Amygdala (tissue), 56 donors: Measurements from ENCODE around the gene DYNC1I1.

Experiments
- DNase-seq, 56 donors: peaks; one replicate each; lab custom pipeline; 2025; lab: John Stamatoyannopoulos, UW

The DYNC1I1 gene

DNA sequence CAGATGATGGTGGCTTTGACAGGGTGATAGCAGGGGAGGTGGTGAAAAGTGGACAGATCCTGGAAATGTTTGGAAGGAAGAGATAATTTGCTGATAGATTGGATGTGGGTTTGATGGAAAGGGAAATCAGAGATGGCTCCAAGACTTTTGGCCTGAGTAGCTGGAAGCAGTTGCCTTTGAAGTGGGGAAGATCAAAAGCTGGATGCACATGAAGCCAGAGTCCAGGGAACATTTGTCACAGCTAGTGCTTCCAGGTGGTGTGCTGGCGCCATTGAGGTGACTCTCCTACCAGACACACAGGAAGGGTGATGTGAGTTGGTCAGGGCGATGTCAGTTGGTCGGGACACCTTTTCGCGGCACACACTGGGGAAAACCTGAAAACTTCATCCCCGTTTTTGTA, 15.9 kb downstream of the DYNC1I1 start:
- DNase-seq, result no peak

DNA sequence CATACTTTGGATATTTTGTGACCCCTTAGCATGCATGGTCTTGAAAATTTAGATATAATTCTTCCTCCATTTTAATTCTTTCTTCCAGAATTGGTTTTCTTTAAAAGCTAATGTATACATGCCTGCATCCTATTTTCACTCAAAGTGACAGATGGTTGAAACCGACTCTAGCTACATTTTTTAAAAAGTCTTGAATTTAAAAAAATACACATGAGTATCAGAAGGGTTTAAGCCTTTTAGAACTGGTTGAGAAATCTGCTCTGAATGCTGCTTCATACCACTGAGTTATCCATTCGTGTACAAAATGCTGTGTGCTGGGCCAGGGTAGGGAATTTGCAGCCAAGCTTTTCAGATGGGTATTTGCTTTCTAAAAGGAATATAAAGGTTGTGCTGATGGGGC, 16.5 kb downstream of the DYNC1I1 start:
- DNase-seq, result no peak

DNA sequence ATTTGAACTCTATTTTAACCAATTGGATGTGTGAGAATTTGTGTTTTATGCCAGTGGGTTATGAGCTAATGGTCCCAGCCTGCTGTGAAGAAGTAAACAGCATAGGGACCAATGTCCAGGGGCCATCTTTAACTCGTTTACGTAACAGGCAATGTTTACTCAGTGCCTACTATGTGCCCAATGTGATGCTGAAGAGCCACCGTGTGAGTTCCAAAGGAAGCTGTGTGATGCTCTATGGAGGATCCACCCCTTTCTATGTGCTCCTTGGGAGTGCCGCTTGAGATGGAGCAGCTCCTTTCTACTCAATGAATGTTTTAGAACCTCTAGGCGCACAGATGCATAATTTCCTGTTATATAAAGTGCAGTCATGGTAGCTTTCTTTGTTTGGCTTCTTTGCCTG, 21.3 kb downstream of the DYNC1I1 start:
- no peak for DNase-seq

DNA sequence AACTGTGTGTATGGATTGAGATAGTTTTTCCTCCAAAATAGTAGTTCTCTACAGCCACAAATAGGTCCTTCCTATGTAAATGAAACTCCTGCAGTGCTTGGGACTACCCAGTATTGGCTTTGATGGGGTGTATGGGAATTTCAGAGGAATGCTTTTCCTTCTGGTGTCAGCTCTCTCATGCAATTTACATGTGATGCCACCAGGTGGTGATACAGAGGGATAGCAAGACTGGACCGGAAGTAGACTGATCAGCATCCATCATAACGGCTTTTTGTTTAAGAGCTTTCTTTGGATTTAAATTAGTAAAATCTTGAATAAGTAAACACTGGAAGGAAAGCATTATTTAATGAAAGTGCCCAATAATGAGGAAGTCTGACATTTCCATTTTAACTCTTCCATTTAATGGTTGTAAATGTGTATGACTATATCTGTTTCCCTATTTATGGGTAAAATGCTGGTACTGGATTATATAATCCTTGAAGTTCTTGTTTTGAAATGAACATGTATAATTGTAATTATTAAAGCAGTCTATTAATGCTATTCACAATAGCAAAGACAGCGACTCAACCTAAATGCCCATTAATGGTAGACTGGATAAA, 22.7 kb downstream of the DYNC1I1 start:
- DNase-seq, result no peak

DNA sequence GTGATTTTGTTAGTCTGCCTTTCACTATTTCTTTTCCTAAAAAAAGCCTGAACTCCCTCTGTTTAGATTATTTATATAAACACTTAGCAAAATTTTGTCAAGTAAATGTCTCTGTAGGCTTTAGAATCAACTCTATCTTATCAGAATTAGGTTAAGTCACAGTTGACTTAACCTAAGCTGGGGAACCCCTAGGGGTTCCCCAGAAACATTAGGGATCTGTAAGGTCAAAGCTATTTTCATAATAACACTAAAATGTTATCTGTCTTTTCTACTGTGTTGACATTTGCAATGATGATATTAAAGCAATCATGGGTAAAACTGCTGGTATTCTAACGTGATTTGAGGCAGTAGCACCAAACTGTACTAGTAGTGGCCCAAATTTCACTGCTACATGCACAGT, 24.3 kb downstream of the DYNC1I1 start:
- DNase-seq, result no peak

DNA sequence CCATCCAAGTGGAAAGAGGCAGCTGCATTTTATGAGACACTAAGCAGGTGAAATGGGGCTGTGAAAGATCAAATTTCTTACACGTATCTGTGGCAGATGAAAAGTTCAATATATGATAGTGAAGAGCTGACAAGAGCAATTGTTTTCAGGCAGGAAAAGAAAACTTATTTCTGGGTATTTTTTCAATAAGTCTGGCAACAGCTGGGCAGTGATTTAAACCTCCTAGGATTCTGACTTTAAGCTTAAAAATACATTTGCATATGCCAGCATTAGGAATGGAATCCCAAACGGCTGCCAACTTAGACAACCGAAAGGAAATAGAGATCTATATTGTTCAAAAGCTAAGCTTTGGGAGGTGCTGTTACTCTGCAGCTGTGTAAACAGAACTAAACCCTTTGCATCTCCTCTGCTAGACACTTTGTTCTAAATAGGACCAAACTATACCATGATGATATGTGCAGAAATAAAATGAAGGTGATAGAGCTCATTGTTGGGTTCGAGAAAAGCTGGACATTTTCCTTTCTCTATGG, 26.1 kb downstream of the DYNC1I1 start:
- DNase-seq, result no peak

DNA sequence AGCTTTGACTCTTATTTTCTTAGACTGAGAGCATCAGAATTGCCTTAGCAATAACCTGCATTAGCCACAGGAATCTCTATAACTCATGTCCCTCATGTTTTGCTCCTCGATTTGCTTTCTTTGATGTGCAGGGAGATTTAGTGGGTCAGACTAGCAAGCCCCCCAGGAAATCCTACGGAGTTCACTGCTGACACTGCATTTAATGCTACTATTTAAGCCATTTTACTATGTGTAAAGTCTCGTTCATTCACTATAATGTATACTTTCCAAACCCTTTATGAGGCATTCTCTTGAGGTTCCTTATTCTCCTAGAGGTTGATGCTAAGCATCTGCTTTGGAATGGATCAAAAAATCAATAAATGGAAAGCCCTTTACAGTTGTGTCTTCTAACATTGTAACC, 28.4 kb downstream of the DYNC1I1 start:
- DNase-seq, result no peak

DNA sequence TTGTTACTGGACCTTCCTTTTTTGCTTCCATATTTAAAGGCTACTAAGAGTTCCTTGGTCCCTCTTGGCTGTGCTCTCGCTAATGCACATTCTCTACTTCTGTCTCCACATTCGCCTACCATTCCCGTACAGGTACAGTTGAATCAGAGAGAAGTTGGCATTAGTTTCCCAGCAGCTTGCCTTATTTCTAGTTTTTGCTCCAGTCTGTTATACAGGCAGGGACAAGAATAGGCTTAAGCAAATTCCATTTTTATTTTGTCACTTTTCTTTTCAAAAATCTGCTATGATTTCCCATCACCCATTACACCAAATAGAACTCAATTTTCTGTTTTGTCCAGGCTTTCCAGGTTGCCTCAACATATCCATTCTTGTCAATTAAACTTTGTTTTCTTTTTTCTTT, 29.9 kb downstream of the DYNC1I1 start:
- no peak for DNase-seq

DNA sequence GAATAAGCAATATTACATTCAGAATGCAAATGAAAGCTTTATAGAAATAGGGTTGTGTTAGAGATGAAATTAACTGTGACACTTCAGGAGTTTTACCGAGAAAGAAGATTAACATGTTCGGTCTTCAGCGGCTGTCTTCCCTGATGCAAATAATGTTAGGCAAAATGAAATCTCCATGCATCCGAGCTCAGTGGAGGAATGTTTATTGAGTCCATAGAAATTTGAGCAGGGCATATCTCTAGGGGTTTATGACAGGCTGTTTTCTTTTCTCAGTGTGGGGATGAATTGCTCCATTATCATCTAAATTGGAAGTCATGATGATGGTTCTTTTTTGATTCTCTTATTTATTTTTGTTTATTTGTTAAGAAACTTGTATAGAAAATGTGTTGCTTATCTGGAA, 31.7 kb downstream of the DYNC1I1 start:
- DNase-seq, result no peak

DNA sequence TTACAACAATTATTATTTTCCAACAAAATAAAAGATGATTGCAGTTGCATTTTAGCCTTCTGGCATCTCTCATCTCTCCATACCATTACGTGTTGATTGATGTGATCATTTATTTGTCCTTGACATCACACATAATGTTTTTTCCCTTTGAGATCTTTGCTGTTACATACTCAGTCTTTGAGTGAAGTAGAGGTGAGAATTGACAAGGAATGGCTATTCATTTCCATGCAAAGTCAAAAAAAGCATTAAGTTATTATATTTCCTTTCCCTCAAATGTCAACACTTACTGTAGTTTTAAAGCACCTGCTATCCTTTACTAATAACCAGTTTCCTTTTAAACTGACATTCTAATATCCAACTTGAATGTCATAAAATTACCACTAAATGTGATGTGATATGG, 33.6 kb downstream of the DYNC1I1 start:
- DNase-seq, result no peak

DNA sequence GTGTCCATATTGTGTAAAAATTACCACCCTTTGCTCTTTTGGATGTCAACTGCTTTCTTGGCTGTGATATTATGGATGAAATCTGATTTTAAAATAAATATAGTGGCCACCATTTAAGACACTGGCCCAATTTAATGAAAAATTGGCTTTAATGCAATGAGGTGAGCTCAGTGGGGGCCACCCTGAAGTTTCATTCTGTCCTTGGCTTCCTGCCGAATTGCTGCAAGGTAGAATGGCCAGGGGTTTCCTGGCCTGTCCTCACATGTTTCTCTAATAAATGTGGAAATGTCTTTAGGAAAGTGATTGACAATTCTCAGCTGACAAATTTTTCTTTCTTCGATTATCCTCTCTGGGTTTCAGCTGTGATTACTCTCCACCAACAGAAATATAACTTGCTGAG, 36.0 kb downstream of the DYNC1I1 start:
- no peak for DNase-seq

DNA sequence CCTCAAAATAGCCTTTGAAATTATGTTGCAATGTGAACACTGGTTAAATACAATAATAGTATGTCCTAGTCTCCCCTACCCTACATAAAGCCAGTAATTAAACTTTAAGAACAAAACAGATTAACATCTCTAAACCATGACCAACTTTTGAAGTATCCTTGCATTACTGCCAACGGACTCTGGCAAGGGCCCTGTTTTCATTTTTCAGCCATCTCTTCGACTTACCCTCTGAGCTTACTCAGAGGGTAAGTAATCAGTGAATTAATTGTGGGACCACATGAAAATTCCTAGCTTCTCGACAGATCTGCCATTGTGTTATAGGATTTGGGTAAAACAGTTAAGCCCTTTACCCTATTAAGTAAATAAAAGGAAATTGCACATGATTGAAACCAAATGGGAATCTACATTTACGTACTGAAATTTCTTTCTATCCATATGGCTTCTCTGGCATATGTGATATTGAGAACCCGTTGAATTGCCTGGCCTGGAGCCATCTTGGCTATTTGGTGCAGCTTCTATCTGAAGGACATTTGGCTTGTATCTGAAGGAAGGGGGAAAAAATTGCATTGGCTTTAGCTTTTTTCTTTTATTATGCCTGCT, 39.6 kb downstream of the DYNC1I1 start:
- DNase-seq, result no peak

DNA sequence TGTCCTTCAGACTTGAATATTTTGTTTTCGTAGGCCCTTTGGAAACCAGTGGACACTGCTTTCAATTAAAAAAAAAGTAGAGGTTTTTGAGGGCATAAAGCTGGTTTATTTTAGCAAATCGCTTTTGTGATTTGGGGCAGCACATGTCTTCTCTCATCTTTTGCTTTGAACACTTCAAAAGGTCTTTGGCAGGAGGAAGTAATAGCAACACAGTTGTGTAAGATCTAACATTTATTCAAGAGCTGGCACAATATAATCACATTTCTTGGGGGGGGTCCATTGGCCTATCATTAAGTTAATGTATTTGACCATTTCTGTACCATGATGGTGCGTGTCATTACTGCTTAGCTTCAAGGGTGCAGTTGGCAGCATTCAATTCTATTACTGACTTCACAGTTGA, 42.4 kb downstream of the DYNC1I1 start:
- no peak for DNase-seq

DNA sequence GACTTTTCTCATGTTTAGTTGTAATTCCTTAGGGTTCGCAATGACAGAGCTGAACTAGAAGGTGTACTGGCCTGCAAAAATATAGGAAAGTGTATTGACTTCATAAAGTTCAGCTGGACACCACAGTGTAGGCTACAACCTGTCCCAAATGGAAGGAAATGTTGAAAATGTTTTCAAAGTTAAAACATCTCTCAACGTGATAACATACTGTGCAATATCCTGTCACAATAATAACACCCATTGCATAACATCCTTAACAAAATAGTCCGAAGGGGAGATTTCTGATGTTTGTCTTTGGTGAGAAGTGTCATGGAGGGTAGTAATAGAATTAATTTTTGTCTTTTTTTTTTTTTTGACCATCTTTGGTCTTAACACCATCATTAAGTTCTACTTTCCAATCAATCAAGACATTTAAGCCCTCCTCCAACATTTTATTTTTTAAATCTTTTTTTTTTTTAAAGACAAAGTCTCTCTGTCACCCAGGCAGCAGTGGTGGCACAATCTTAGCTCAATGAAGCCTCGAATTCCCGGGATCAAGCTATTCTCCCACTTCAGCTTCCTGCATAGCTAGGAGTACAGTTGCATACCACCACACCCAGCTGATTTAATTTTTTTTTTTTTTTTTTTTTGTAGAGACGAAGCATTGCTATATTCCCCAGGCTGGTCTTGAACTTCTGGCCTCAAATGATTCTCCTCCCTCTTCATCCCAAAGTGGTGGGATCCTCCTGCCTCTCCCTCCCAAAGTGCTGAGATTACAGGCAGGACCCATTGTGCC, 45.7 kb downstream of the DYNC1I1 start:
- DNase-seq, result no peak

DNA sequence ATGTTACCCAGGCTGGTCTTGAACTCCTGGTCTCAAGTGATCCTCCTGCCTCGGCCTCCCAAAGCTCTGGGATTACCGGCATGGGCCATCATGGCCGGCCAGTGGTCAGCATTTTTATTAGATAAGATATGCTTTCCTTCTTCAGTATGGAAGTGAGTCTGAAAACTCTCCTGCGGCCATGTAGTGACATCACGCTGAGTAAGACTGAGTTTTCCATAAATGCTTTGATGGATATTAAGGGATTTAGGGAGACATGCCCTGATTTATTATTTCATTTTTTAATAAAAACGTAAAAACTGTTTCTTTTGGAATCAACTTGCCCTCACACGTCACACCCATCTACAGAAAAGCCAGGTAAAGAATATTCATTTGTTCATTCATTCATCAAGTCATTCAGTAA, 48.4 kb downstream of the DYNC1I1 start:
- DNase-seq, result no peak

DNA sequence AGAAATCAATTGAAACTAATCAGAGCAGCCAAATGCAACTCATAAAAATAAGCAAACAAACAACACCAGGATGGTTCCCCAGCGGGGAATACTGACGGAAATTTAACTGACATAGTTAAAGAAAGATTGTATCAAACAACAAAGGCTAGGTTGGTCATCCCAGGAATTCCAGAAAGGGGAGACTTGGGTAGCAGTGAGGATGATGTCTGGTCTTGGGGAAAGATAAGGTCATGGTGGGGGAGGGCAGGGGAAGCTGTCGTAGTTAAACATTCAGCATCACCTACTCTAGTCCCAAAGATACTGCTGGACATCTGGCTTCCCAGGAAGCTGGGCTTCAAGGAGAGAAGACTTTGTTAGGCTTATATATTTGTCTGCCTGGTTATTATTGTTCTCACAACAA, 50.4 kb downstream of the DYNC1I1 start:
- DNase-seq, result no peak

DNA sequence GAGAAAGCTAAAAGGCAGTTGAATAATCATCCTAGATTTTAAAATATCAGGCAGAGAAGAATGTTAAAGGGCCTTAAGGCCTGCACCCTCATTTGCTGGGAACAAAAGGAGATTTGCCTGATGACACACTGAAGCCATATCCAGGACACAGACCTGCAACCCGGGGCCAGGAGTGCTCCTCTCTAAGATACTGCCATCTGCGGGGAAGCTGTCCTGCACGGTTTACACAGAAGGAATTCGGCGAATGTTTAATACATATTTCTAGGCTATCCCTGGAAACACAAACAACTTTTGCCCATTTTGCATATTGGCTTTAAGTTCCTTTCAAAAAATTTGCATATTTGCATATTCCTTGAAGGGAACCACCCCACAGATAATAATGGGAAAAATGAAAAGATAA, 52.3 kb downstream of the DYNC1I1 start:
- DNase-seq, result no peak

DNA sequence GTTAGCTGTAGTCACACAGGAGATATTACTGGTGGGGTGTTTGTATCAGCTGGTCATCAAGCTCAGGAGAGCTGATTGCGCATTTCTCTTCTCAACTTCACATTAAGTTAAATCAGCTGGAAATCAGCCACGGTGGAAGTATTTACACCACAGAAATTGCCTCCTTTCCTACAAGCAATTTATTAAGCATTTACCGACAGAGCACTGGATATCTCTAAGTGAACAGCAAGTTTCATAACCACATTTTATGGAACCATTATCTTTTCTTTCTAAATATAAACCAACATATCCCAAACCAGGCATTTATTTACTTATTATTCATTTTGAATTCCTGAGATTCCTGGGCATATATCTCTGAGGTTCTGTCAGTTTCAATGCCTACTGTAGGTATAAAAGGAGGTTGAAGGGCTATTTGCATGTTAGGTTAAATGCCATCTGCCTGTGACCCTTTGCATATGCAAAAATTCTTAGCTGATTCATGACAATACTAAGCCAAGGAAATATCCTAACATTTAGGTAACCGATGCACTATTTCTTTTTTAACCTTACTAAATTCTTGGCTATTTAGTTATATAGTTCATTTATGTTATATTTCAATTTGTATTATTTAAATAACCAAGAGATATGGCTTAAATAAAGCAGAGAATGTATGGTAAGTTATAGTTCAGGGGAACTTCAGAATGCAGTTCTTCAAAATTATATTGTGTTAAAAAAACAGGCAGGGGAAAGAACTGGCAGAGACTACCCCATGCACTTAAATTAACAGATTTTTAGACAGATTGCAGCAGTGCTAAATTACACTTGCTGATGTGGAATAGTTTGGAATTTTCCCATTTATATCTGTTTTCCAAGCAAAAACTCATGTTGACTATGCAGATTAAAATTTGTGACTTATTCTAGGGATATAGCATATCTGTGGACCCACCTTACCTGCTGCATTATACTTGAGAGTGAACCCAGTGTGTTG, 56.8 kb downstream of the DYNC1I1 start:
- DNase-seq, result no peak

DNA sequence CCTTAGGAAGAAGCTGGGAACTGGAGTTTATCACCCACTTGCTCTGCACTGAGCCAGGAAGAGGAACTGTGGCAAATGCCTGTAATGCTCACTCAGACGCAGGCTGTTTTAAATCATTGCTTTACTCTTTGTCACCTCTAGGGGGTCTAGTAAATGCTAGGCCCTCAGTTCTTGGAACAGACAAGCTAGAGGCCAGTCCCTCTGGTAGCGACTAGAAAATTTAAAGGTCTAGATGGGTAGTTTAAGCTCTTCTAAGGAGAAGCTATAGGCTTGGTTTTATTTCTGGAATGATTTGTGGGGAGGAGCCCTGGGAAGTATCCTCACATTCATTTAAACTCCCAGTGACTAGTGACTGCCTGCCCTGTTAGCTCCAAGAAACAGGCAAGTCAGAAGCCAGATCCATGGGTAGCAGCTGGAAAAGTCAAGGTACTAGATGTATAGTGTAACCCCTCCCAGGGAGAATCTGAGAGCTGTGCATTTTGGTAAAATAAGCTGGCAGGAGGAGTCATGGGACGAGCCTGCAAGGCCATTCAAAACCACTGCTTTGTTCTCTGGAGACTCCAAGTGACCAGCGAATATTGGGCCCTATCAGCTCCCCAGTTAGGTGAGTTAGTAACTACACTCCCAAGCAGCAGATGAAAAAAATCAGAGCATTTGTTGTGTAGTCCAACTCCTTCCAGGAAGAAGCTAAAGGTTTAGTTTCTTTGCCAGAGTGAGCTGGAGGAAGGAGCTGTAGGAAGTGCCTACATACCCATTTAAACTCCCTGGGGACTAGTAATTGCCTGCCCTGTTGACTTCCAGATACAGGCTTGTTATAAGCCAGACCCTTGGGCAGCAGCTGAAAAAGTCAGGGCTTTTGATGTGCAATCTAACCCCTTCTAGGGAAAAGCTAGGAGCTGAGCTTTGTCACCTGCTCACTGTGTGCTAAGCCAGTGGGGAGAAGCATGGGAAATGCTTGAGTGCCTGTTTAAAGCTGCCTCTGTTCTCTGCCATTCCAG, 68.9 kb downstream of the DYNC1I1 start:
- no peak for DNase-seq

DNA sequence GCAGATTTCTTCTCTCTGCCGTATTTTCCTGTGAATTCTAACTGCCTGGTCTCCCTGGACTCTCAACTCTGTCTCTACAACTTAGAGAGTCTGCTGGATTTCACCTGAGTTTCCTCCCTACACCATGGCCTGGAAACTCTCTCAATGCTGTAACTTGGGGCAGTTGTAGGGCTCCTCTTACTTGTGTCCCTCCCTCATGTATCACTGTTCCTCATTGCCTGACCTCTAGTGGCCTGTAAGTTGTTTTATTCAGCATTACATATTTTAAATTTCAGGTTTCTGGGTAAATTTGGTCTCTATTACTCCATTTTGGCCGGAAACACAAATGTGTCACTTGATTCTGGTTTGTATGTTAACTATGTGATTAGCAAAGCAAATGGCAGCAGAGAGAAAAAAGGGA, 70.9 kb downstream of the DYNC1I1 start:
- DNase-seq, result no peak
